ENCODE measurements around the gene FRMPD4. TPM values are rescaled to one million over a fixed set of nuclear protein-coding genes. Genes with fewer than 3 reads are reported as not detected.

The FRMPD4 gene
- total and polyA plus RNA-seq, 9 donors, result 0.01 to 0.20 (median 0.05) TPM; not detected in 6

- intact Hi-C loops (cut with DNase I), result no loop called here
- Histone ChIP-seq H3K27ac (no peak overlapping the region), H3K4me3 (no peak overlapping the region), H3K36me3 (no peaks in the 10 kb centered on the region), H3K9me3 (no peaks in the 10 kb centered on the region), H3K4me1 (ENCODE audit: insufficient read depth) (no peaks in the 10 kb centered on the region), H3K27me3 (no peaks in the 10 kb centered on the region)
- DNase-seq, result no peak
- TF ChIP-seq EP300 (IDR thresholded peaks at IDR 0.05) (no peak), POLR2A (IDR thresholded peaks at IDR 0.05) (no peak)
- TF ChIP-seq, protein P1, sequence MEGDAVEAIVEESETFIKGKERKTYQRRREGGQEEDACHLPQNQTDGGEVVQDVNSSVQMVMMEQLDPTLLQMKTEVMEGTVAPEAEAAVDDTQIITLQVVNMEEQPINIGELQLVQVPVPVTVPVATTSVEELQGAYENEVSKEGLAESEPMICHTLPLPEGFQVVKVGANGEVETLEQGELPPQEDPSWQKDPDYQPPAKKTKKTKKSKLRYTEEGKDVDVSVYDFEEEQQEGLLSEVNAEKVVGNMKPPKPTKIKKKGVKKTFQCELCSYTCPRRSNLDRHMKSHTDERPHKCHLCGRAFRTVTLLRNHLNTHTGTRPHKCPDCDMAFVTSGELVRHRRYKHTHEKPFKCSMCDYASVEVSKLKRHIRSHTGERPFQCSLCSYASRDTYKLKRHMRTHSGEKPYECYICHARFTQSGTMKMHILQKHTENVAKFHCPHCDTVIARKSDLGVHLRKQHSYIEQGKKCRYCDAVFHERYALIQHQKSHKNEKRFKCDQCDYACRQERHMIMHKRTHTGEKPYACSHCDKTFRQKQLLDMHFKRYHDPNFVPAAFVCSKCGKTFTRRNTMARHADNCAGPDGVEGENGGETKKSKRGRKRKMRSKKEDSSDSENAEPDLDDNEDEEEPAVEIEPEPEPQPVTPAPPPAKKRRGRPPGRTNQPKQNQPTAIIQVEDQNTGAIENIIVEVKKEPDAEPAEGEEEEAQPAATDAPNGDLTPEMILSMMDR (IDR thresholded peaks at IDR 0.05), result no peak
These were observed 415.9 kb downstream of the FRMPD4 start for GRCh38 chrX:12554206-12554605.

DNA sequence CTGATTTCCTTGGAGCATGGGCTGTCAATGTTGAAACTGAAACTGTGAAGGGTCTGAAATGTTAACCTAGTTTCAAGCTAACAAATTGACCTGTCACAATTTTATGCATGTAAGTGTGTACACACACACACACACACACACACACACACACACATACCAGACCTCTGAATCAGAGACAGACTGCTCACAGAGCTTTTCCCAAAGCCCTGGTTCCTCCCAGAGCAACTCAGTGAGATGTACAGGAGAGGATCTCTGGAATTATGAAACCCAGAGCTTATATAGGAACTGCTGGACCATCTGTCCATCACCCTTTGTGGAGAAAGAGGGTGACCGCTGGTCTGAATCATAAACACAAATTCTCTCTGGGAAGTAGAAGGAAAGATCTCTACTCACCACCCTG lies 424.8 kb downstream of the FRMPD4 start:
- TF ChIP-seq POLR2A (IDR thresholded peaks at IDR 0.05), result no peak
- no peak for TF ChIP-seq EP300 (IDR thresholded peaks at IDR 0.05)
- TF ChIP-seq, protein P1 (IDR thresholded peaks at IDR 0.05), result no peak
- intact Hi-C loops (cut with DNase I), result no loop called here
- Histone ChIP-seq H3K27me3 (no peaks in the 10 kb centered on the region), H3K9me3 (no peaks in the 10 kb centered on the region), H3K27ac (no peak overlapping the region), H3K4me1 (ENCODE audit: insufficient read depth) (no peaks in the 10 kb centered on the region), H3K36me3 (no peaks in the 10 kb centered on the region), H3K4me3 (no peak overlapping the region)
- no peak for DNase-seq
- WGBS, 3 donors, result 57 to 71% (median 67%) methylated on average over 1 of the region's 1 CpG

DNA sequence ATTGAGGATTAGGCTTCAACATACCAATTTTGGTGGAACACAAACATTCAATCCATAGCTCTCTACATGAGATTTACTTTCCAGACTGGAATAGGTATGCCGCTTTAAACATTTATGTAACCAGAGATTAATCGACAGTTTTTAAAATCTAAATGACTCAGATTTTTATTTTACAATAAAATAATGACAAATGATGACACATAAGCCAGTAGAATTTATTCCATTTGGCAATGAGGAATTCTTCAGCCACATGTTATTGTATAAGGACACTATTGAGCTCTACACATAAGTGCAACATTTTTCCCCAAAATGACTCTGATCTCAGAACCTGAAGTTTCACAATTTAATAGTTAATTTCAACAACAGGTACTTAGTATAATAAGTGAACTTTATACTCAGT lies 425.9 kb downstream of the FRMPD4 start:
- no peaks in the 10 kb centered on the region for H3K36me3 ChIP-seq
- TF ChIP-seq, protein P1 (IDR thresholded peaks at IDR 0.05), result no peak
- TF ChIP-seq EP300 (IDR thresholded peaks at IDR 0.05) (no peak), POLR2A (IDR thresholded peaks at IDR 0.05) (no peak)
- no peaks in the 10 kb centered on the region for H3K27me3 ChIP-seq
- H3K4me3 ChIP-seq, result no peak overlapping the region
- H3K9me3 ChIP-seq, result no peaks in the 10 kb centered on the region
- WGBS, 3 donors, result 84 to 88% (median 85%) methylated on average over 2 of the region's 2 CpGs
- intact Hi-C loops (cut with DNase I), result no loop called here
- no peak for DNase-seq
- no peak overlapping the region for H3K27ac ChIP-seq
- H3K4me1 ChIP-seq (ENCODE audit: insufficient read depth), result no peaks in the 10 kb centered on the region

DNA sequence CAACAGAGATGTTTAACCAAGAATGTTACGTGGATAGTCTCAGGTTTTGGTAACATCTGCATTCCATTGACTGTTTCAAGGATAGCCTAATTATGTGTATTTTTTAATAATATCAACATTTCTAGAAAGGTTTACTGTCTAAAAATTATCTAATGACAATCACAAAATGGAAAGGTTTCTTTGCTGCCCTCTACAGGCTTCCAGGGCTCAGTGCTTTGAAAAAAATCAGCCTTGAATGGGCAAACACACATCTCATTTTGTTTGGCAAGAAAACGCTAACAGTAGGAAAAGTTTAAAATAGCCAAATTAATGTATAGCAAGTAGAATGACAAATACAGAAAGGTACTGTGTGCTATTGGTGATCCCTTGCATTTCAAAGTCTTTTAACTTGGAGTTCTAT lies 429.6 kb downstream of the FRMPD4 start:
- WGBS, 3 donors, result 12 to 21% (median 15%) methylated on average over 2 of the region's 2 CpGs
- DNase-seq, result no peak
- intact Hi-C loops (cut with DNase I), result loop anchor here in 1 of 4 donors (5.0 kb wide), 1 partner anchor 1286 kb away; no protein-coding TSS in a partner anchor
- Histone ChIP-seq H3K4me1 (ENCODE audit: insufficient read depth) (no peaks in the 10 kb centered on the region), H3K4me3 (no peak overlapping the region), H3K27ac (no peak overlapping the region), H3K36me3 (no peaks in the 10 kb centered on the region), H3K27me3 (no peaks in the 10 kb centered on the region), H3K9me3 (no peaks in the 10 kb centered on the region)
- TF ChIP-seq EP300 (IDR thresholded peaks at IDR 0.05) (no peak), POLR2A (IDR thresholded peaks at IDR 0.05) (no peak)
- TF ChIP-seq, protein P1 (IDR thresholded peaks at IDR 0.05), result no peak
